ENCODE measurements around the gene GUCY2C.

Gene GUCY2C

DNA sequence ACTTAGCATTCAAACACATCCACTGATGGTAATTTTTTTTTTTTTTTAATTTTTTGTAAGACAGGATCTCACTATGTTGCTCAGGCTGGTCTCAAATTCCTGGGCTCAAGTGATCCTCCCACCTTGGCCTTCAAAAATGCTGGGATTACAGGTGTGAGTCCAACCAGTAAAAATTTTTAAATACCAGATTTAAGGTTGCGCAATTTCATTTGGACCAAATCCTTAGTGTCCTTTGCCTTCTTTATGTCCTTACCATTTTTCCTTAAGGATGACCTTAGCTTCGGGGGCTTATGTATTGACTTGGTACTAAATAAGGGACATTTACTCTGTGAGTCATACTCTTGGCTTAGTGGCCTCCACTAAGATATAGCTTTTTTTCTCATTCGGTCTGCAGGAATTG is 124.6 kb downstream of the GUCY2C start:
- DNase-seq (ENCODE audit: low read depth): no peak

DNA sequence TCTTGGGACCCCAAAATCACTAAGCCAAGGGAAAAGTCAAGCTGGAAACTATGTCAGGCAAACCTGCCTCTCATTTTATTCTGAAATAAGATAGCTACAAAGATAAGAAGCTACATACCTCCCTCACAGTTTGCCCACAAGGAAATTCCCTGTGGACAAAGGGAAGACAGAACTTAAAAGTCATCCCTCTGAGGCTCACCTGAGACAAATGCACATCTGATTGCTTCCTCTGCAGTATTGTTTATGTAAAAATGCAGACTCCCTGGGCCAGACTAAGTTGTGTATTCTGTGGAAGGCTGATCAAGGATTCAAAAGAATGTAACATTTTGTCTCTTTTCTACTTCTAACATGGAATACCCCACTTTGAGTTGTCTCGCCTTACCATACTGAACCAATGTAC is 126.2 kb downstream of the GUCY2C start:
- no peak for DNase-seq (ENCODE audit: low read depth)

DNA sequence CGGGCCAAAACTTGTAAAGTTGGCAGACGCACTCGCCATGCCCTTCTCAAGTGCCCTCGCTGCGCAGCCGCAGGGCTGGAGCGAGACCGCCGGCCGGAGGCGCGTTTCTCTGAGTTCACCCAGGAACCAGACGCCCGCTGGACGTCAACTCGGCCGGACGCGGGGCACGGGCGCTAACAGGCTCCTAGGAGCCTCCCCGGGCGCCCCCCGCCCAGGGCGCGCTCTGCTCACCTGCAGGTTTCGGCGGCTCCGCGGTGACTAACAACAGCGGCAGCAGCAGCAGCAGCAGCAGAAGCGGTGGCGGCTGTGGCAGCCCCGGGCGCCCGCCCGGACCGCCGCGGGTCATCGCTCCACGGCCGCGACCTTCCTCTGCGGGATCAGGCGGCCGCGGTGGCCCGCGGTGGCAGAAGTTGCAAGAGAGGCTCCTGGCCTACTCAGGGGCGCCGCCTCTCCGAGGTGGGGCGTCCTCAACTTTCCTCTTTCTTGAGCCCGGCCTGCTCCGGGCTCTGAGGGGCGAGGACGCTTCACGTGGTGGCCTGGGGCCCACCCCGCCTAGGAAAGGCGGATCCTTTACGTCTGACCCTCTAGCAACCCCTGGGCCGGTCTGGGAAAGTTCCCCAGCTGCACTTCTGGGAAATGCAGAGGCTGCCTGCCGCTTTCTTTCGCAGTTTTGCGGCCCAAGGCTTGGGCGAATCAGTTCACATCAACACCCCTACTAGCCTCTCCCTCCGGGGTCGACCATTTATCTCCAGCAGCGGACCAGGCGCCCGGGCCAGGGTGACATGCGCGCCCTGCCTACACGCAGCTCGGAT is 128.8 kb downstream of the GUCY2C start, which contains the start of gene PLBD1:
TSS of gene PLBD1 (minus strand) at position 533 of the 812 bp plus-strand sequence. CDS start at position 346, 187 bp downstream.
- no peak for DNase-seq (ENCODE audit: low read depth)

DNA sequence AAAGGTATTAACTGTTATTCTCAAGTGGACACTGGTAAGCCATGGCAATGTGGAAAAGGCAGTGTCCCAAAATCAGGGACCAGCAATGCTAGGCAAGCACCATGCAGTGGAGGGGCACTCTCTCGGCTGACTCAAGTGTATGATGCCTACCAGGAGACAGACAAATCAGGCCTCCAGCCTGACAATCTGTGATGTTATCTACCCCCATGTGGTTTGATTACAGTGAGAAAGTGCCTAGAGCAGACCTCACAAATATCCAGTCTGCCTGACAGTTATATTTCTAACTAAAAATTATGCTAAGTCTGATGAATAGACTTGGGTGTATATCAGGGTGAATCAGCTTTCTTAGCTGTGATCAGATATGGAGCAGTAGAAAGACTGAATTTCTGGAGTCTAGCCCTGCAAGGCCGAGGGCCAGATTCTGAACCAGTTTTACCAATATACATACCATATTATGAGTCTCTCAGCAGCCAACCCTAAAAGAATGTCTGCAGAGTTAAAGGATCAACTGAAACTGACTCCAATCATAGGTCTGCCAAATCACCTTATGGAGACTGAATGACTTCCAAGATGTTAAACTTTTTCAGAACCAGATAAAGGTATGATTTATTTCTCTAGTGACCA is 132.0 kb downstream of the GUCY2C start:
- DNase-seq (ENCODE audit: low read depth): no peak

DNA sequence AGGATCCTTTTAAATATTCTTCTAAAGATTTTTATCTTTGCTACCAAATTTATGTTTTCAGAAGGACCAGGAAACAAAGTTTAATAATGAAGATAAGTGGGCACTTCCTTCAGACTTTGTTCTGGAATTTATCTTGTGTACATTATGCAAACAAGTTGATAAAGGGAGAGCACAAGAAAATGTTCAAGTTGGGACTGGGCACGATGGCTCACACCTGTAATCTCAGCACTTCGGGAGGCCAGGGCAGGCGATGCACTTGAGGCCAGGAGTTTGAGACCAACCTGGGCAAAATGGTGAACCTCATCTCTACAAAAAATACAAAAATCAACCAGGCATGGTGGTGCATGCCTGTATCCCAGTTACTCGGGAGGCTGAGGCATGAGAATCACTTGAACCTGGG is 133.4 kb downstream of the GUCY2C start:
- DNase-seq (ENCODE audit: low read depth): no peak
